HepG2 (cell line): ENCODE measurements around the gene BCAS4. TPM values are rescaled to one million over a fixed set of nuclear protein-coding genes. Genes with fewer than 3 reads are reported as not detected.

Experiments
- FLYWCH1 ChIP-seq: sonication (generic); formaldehyde crosslinking; IDR thresholded peaks from 2 replicates; pipeline ENCODE4 v1.8.1; 2023; ENCODE audit warnings: mild to moderate bottlenecking, missing genetic modification reagents
- HES4 ChIP-seq: sonication (generic); formaldehyde crosslinking; IDR thresholded peaks from 2 replicates; pipeline ENCODE4 v1.9.0; 2021; ENCODE audit warnings: mild to moderate bottlenecking, missing genetic modification reagents, borderline replicate concordance
- LCORL ChIP-seq, 2 experiments: fragments of 450-650 bp in 1 of 2; sonication (generic) in 1 of 2; formaldehyde crosslinking in 1 of 2; IDR thresholded peaks; 2 replicates each; pipeline versions ENCODE4 v1.5.0 to v1.6.1; 2017 to 2020; ENCODE audit warnings: antibody characterized with exemption in 1 of 2, missing genetic modification reagents in 1 of 2
- PRMT3 ChIP-seq: sonication (generic); formaldehyde crosslinking; IDR thresholded peaks from 2 replicates; pipeline ENCODE4 v1.8.1; 2022; ENCODE audit warnings: low read depth, mild to moderate bottlenecking, moderate library complexity, missing genetic modification reagents, borderline replicate concordance
- SOX13 ChIP-seq, 3 experiments: fragments of 450-650 bp in 1 of 3; sonication (generic) in 1 of 3; formaldehyde crosslinking in 1 of 3; IDR thresholded peaks in 2 of 3; conservative IDR thresholded peaks in 1 of 3; 2 replicates each; pipeline versions ENCODE4 v1.5.0 to v1.6.1; 2016 to 2020; ENCODE audit warnings: antibody characterized with exemption in 1 of 3, mild to moderate bottlenecking in 1 of 3, missing compliant biosample characterization in 1 of 3, missing genetic modification reagents in 1 of 3, moderate library complexity in 1 of 3
- ZBTB20 ChIP-seq: sonication (generic); formaldehyde crosslinking; IDR thresholded peaks from 2 replicates; pipeline ENCODE4 v1.8.1; 2023; ENCODE audit warnings: missing genetic modification reagents, low read depth, mild to moderate bottlenecking, borderline replicate concordance
- ZNF318 ChIP-seq: sonication (generic); formaldehyde crosslinking; IDR thresholded peaks from 2 replicates; pipeline ENCODE4 v1.4.0; 2020; ENCODE audit warnings: mild to moderate bottlenecking, missing genetic modification reagents
- ZNF382 ChIP-seq: sonication (generic); formaldehyde crosslinking; IDR thresholded peaks from 2 replicates; pipeline ENCODE4 v1.5.0; 2020; ENCODE audit warnings: missing genetic modification reagents, mild to moderate bottlenecking, borderline replicate concordance
- ZNF691 ChIP-seq: sonication (generic); formaldehyde crosslinking; IDR thresholded peaks from 2 replicates; pipeline ENCODE4 v1.4.0; 2020; ENCODE audit warnings: missing genetic modification reagents, low read depth, mild to moderate bottlenecking, borderline replicate concordance
- ZNF772 ChIP-seq: sonication (generic); formaldehyde crosslinking; IDR thresholded peaks from 2 replicates; pipeline ENCODE4 v1.5.0; 2020; ENCODE audit warnings: mild to moderate bottlenecking, missing genetic modification reagents
- ZNF841 ChIP-seq: sonication (generic); formaldehyde crosslinking; IDR thresholded peaks from 2 replicates; pipeline ENCODE4 v1.8.1; 2023; ENCODE audit warnings: missing genetic modification reagents, borderline replicate concordance
- polyA plus RNA-seq, 8 experiments: library from polyadenylated mRNA; depleted of rRNA in 3 of 8; stranded (reverse) in 7 of 8; unstranded in 1 of 8; fragments of >200 nt; fragmentation: Illumina TruSeq in 4 of 8; extraction: Trizol in 4 of 8; gene quantifications; 2 replicates each; pipeline versions ENCODE4 v1.2.1 to v1.2.3, GENCODE V29; 2011 to 2016; ENCODE audit warnings: low read depth in 4 of 8, missing spikeins in 1 of 8, mixed read lengths in 1 of 8; ENCODE audit not compliant: insufficient read depth in 1 of 8
- total RNA-seq, 5 experiments: library from RNA; depleted of rRNA; stranded (reverse); fragments of >200 nt; fragmentation: Illumina TruSeq; extraction: Trizol; gene quantifications; 2 replicates each; pipeline ENCODE4 v1.2.3, GENCODE V29; 2016; ENCODE audit warnings: low read depth in 1 of 5
- TF ChIP-seq, protein P1 (sequence below): sonication (generic); formaldehyde crosslinking; IDR thresholded peaks from 2 replicates; pipeline ENCODE4 v1.4.0; 2020; ENCODE audit warnings: missing genetic modification reagents, mild to moderate bottlenecking, borderline replicate concordance
- TF ChIP-seq, protein P2 (sequence below): sonication (generic); formaldehyde crosslinking; IDR thresholded peaks from 2 replicates; pipeline ENCODE4 v1.4.0; 2020; ENCODE audit warnings: missing genetic modification reagents

Gene BCAS4
- total and polyA plus RNA-seq, 2 of the 13 experiments (the other 11 are each of a cell fraction or from before 2014, with no cell fraction given) = 7.2 to 8.0 TPM

DNA sequence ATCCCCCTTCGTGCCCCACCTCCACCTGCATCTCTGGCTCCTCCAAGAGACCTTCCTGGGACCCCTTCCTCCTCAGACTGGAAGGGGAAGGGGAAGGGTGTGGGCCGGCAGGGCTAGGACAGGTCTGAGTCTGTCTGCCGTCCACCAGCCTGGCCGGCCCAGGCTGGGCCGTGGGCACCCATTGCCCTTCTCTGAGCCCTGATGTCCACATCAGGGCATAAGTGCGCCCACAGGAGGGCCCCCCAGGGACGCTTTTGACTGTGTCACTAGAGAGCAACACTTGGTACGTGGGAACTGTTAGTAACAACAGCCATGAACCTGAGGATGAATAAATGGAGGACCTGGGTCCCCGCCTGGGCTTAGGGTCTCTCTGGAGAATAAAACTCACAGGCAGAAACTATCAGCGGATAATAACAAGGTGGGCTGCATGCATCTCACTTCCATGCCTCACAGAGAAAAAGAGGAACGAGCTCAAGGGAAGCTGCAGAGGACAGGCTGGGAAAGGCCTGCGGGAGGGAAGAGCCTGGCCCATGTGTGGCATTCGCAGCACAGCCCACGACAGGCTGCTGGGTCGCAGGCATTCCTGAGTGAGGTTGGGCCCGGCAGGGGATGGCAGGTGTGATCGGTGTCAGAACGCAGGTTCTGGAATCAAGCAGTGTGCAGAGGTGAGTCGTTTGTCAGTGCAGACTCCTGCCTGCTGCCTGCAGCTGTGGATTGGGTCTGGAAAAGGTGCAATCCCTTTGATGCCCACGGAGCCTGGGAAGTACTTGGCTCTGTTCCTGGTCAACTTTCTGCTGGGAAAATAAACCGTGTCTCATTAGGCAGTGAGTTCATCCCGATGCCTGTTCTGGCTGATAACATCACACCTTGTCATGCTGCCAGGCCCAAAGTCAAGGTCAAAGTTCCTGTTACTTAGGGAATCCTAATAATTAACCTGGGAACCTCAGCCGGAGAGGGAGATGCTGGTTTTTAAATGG lies 60.9 kb downstream of the BCAS4 start (continued):
- TF ChIP-seq ZNF382 (CRISPR knock-in tag) = no peak
- TF ChIP-seq ZNF841 = no peak
- no peak for TF ChIP-seq ZBTB20 (CRISPR knock-in tag)
- TF ChIP-seq FLYWCH1 (CRISPR knock-in tag) = no peak
- no peak for TF ChIP-seq SOX13 (IDR thresholded peaks at IDR 0.05)
- peak in 1 of 2 experiments; percentile 72; a peak in 2 of 4 replicates for TF ChIP-seq SOX13 (CRISPR knock-in tag; conservative IDR thresholded peaks at IDR 0.05 in 1 of 2, IDR thresholded peaks at IDR 0.05 in 1 of 2)
- no peak for TF ChIP-seq HES4 (CRISPR knock-in tag)
- TF ChIP-seq ZNF318 (CRISPR knock-in tag) = no peak; the same call in 1 of the 2 replicates
- no peak for TF ChIP-seq ZNF772
- TF ChIP-seq, protein P1, sequence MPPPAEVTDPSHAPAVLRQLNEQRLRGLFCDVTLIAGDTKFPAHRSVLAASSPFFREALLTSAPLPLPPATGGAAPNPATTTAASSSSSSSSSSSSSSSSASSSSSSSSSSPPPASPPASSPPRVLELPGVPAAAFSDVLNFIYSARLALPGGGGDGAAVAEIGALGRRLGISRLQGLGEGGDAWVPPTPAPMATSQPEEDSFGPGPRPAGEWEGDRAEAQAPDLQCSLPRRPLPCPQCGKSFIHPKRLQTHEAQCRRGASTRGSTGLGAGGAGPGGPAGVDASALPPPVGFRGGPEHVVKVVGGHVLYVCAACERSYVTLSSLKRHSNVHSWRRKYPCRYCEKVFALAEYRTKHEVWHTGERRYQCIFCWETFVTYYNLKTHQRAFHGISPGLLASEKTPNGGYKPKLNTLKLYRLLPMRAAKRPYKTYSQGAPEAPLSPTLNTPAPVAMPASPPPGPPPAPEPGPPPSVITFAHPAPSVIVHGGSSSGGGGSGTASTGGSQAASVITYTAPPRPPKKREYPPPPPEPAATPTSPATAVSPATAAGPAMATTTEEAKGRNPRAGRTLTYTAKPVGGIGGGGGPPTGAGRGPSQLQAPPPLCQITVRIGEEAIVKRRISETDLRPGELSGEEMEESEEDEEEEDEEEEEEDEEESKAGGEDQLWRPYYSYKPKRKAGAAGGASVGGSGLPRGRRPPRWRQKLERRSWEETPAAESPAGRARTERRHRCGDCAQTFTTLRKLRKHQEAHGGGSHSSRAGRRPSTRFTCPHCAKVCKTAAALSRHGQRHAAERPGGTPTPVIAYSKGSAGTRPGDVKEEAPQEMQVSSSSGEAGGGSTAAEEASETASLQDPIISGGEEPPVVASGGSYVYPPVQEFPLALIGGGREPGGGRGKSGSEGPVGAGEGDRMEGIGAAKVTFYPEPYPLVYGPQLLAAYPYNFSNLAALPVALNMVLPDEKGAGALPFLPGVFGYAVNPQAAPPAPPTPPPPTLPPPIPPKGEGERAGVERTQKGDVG (CRISPR knock-in tag) = no peak
- no peak for TF ChIP-seq PRMT3 (CRISPR knock-in tag)
- TF ChIP-seq, protein P2, sequence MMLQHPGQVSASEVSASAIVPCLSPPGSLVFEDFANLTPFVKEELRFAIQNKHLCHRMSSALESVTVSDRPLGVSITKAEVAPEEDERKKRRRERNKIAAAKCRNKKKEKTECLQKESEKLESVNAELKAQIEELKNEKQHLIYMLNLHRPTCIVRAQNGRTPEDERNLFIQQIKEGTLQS (CRISPR knock-in tag) = no peak
- TF ChIP-seq ZNF691 (CRISPR knock-in tag) = peak; percentile 24; the same call in 1 of the 2 replicates
- no peak for TF ChIP-seq LCORL (IDR thresholded peaks at IDR 0.05)
- no peak for TF ChIP-seq LCORL (CRISPR knock-in tag; IDR thresholded peaks at IDR 0.05)
